ENCODE data around the gene ZNF839.
"Not testable (repeated sequence)": the region's sequence is repeated elsewhere in the genome, so short reads cannot be mapped to it uniquely, and the experiment has no call there.

The ZNF839 gene

DNA sequence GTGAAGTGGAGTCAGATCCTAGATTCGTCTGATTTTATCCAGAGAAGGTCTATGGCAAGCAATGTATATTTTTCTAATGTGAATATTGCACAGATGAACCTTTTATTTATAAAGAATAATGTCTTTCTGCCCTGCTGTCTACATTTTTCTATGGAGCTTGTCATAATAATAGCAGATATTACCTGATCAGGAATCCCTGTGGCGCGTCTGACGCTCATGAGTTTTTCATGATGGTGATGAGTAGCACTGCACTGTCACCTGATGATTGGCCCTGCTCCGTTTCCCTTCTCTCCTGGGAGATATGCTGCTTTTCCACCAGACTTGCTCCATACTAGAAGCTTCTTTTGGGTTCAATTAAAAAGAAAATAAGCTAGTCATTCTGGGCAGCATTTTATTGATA, 22.7 kb downstream of the ZNF839 start:
- no peak for DNase-seq

DNA sequence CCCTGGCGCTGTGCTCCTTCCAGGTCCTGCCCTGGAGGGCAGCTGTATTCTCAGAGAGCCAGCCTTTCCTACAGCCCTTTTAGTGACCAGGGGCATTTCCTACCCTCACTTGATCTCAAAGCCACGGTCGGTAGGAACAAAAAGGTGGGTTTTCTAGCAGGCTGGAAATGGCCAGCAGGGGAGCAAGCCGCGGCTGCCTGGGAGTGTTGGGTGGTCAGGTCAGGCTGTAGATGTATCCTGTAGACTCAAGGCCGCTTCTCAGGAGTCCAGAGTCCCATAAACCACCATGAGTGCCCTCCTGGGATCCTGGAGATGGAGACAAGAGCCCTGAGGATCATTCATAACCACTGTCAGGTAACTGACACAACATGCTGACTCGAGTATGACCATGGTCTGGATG, 24.5 kb downstream of the ZNF839 start:
- DNase-seq = no peak

DNA sequence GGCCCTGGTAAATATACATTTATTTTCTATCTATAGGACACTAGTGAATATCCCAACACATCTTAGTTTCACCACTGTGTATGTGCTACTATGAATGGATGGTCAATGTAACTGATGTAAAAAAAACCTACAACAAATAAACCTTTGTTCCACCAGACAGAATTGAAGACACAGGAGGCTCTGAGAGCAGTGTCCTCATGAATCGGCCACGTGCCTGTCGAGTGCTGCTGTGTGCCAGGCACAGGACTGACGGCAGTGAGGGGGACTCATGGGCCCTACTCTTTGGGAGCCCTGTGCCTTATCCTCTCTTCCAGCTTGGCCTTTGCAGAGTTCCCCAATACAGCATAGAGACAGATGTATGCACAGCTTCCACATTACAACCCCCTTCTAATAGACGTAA, 24.9 kb downstream of the ZNF839 start:
- no peak for DNase-seq

DNA sequence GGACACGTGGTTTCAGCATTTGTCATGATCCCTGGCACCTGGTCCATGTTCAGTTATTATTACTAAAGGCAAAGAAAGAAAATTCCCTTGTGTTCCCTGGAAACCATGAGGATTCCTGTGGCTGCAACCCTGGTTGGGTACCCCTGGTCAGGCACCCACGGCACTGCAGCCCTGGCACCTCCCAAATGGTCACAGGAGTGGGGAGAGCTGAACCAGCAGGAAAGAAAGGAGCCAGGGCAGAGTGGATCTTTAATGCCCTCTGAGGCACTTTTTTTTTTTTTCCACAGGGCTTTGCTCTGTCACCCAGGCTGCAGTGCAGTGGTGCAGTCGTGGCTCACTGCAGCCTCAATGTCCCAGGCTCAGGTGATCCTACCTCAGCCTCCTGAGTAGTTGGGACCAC, 25.7 kb downstream of the ZNF839 start:
- DNase-seq = no peak

DNA sequence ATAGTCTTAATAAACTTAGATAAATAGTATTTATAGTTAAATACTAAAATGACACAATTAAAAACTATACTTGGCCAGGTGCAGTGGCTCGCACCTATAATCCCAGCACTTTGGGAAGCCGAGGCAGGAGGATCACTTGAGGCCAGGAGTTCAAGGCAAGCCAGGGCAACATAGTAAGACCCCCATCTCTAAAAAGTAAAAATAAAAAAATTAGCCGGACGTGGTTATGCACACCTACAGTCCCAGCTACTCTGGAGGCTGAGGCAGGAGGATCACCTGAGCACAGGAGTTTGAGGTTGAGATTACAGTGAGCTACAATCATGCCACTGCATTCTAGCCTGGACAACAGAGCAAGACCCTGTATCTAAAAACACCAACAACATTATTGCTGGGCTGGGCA, 27.1 kb downstream of the ZNF839 start:
- DNase-seq = no peak

DNA sequence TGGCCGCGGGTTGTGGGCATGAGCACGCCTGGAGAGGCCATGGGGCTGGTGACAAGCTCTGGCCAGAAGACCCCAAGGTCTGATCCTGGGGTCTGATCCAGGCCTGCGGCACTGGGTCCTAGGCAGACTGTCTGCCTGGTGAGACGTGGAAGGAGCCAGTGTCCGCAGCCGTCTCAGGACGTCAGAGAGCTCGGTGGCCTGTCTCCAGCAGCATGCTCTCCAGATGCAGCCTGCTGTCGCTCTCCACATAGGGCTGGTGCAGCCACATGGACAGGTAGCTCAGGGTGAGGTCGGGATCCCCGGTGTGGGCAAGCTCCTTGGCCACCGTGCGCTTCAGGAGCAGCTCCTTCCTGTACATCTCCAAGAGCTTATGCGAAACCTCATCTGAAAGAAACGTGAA, 28.8 kb downstream of the ZNF839 start:
- DNase-seq = no peak

DNA sequence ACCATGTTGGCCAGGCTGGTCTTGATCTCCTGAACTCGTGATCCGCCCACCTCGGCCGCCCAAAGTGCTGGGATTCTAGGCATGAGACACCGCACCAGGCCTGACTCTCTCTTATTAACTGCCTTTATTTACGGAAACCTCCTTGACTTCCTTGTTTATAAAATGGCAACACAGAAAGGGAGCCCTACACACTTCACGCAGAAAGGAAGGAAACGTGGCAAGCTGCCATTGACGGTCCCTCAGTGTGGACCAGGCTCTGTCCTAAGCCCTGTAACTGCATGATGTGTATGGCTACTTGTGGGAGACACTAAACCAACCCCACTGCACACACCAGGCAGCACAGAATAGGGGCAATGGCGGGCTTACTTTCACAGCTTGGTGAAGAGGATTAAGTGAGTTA, 31.5 kb downstream of the ZNF839 start:
- DNase-seq = no peak

DNA sequence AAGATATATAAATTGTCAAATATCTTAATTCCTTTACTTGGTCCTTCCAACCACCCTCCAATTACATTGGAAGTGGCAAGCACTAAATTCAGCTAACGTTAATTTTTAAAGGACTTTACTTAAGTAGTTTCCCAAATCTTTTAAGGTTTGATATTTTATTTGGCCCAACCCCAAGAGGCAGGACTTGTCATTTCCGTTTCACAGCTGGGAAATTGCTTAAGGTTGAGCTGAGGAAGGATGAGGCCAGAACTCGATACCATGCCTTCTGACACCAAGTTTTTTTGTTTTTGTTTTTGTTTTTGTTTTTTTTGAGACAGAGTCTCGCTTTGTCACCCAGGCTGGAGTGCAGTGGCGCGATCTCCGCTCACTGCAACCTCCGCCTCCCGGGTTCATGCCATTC, 32.0 kb downstream of the ZNF839 start:
- not testable (repeated sequence) for DNase-seq

DNA sequence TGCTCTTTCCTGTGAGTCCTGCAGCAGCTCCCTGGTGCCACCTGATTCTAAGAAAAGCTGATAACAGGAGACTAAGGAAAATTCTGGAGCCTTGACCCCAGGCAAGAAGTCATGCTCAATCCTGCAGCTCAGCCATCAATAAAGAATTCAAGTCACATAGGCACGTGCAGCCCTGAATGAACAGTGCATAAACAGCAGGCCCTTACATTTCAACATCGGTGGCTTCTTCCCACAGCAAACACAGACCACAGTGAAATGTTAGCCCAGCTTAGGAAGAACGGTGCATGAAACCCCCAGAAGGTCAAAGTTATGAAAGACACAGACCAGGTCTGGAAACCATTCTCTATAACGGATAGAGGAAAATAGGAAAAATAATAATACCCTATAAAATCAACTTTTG, 32.7 kb downstream of the ZNF839 start:
- no peak for DNase-seq

DNA sequence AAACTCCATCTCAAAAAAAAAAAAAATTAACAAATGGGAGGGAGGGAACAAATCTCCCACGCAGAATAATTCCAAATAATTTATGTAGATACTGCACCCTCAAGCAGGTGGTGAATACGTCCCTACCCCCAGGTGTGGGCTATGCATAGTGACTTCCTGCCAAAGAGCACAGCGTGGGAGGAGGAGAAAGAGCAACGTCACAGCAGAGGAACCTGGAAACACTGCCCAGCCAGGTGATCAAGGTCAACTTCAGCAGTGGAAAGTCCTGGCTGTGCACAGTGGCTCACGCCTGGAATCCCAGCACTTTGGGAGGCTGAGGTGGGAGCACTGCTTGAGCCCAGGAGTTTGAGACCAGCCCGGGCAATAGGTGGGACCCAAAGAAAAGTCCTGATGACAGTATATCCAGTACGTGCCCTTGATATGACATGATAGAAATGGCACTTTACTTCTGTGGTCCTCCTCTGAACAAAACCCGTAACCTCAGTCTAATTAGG, 33.6 kb downstream of the ZNF839 start:
- no peak for DNase-seq

DNA sequence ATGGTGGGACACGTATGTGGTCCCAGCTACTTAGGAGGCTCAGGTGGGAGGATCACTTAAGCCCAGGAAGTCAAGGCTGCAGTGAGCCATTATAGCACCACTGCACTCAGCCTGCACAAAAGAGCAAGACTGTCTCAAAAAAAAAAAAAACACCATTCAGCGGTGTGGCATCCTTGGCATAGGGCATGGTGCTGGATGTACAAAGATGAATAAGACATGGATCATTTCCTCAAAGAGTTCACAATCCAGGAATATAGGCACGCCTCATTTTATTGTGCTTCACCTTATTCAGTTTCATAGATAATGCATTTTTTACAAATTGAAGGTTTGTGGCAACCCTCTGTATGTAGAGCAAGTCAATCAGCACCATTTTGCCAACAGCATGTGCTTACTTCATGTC, 36.7 kb downstream of the ZNF839 start:
- no peak for DNase-seq

DNA sequence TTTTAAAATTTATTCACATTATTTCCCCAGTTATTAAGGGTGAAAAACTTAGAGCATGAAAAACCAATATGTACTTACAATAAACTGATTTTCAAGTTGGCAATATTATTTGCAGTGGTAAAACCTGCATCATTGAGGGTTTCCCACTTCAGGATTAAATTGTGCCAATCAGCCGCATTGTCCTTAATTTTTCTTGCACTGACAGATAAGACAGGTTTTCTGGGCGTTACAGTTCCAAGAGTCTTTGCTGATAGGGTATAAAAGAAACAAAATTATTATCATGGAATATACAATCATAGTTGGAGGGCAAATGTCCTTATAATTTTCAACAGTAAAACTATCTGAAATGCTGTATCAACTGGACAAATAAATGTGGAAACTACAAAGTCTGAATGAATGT, 39.8 kb downstream of the ZNF839 start:
- DNase-seq = no peak

DNA sequence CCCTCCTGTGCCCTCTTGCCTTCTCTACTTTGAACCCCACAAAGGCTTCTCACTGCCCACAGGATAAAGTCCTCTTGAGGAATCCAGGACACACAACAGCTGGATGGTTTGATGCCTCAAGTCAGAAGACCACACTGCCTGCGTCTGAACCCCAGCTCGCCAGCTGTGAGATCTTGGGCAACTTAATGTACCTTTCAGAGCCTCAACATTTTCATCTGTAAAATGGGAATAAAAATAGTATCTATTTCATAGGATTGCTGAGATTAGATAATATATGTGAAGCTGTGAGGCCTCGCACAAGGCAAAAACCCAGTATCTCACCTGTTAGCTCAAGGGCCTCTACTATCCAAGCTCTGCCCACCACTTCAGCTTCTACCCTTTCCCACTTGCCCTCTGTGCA, 40.8 kb downstream of the ZNF839 start:
- no peak for DNase-seq

DNA sequence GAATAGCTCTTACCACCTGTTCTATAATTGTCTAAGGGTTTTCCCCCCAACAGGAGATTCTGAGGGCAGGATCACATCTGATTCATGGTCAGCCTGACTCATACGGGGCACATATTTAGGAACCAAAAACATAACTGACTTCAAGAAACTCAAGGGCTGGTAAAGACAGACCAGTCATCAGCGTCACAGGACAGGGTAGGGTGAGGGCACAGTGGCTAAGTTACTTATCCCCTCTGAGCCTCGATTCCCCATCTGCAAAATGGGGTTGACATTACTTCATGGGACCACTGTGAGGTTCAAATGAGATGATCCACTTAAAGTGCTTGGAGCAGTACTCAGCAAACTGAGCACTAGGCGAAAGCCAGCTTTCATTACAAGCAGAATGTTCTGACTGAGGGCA, 42.5 kb downstream of the ZNF839 start:
- no peak for DNase-seq

DNA sequence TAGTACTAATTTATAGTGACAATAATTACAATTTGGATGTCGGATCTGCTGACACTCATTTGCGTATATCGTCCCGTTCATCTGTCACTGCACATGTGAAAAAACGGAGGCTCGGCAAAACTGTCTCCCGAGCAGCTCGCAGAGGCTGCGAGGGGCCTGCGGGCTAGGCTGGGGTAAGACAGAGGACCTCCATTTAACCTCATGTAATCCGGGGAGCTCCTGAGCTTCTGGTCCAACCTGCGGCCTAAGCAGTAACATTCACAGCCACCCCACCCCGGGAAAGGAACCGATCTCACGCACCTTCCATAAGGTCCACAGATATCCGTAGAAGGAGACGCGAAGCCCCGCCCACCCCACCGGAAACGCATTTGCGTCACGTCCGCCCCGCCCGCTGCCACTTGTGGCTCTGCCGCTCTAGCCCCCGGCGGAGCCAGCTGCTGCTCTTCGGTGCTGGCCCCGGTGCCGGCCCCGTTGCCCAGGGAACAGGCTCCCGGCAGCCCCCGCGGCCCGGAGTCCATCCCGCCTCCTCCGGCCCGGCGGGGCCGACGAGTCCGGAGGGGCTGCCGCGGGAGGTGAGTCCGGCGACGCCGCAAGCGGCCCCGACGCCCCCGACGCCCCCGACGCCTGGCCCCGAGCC, 43.1 kb downstream of the ZNF839 start, which contains the start of the genes CINP and TECPR2:
Gene CINP, minus strand, starts transcription at position 346 of the 637 bp plus-strand sequence. Its CDS starts 39 bp downstream, at position 307.
Gene TECPR2, plus strand, starts transcription at position 397 of the 637 bp plus-strand sequence. CDS start 13,781 bp downstream, outside the sequence.
- peak; percentile 95 for DNase-seq

DNA sequence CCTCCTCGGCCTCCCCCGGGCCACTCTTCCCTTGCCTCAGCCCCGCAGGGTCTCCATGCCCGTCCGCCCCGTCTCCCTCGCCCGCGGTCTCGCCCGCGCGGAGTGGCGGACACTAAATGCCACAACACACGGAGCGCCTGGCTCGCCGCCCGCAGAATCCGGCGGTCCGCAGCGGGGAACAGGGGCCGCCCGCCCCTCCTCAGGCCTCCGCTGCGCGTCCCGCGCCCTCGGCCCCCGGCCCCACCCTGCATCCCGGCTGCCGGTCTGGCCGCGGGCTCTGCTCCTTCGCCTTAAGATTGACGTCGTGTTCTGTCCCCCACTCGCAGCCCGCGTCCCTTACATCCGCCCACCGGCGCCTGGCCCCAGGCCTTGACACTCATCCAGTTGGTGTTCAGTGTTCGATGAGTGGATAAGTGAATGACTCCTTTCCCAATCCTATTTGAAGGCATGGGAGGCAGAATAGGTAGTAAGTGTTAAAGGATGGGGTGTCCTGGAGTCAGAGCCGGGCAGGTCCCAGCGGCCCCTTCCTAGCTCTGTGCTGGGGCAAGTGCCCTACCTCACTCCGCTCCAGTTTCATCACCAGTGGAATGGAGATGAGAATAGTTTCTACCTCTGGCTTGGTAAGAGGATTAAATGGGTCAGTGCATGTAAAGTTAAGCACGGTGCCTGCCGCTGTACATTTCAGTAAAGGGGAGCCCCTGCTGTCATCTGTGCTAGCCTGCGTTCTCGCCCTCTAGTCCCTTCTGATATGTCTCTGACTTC, 43.8 kb downstream of the ZNF839 start:
- peak; percentile 50 for DNase-seq

DNA sequence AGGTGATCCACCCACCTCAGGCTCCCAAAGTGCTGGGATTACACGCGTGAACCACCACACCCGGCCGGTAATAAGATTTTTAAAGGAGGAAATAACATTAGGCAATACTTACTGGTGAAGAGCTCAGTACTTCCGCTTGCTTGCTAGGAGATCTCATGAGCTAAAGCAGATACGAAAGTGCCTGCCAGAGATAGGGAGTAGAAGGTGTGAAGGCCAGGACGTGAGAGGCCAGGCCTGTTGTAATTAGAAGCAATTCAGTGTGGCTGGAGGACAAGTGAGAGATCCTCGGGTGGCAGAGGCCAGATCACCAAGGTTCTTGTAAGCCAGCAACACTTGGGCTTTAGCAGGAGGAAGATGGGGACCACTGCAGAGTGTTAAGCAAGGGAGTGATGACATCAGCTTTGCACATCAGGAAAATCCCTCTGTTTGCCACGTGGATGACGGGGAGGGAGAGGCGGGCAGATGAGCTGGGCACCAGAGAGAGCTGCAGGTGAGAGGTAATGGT, 50.8 kb downstream of the ZNF839 start:
- no peak for DNase-seq

DNA sequence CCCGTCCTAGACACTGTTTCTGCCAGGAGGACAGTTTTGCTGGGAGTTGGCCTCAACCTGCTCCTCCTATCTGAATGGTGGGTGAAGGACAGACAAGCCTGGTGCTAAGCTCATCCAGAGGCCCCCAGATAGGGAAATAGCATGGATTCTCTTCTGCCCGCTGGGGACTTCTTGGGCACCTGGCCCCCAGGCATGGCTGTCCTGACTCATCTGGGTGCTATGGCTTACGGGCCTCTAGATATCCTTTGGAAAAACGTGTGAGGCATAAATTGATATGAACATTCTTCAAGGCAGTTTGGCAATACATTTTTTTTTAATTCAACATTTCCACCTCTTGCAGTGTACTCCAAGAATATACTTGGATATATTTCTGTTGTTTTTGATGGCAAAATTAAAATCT, 51.8 kb downstream of the ZNF839 start:
- no peak for DNase-seq

DNA sequence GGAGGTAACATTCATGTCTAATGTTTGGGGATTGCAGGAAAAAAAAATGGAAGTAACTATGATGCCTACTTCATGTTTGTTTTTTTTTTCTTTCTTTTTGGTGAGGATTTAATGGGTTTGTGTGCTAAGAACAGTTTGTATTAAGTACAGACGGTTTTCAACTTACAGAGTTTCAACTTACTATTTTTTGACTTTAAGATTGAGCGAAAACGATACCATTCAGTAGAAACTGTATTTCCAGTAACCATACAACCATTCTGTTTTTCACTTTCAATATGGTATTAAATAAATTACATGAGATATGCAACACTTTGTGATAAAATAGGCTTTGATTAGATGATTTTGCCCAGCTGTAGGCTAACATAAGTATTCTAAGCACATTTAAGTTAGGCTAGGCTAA, 53.6 kb downstream of the ZNF839 start:
- no peak for DNase-seq

DNA sequence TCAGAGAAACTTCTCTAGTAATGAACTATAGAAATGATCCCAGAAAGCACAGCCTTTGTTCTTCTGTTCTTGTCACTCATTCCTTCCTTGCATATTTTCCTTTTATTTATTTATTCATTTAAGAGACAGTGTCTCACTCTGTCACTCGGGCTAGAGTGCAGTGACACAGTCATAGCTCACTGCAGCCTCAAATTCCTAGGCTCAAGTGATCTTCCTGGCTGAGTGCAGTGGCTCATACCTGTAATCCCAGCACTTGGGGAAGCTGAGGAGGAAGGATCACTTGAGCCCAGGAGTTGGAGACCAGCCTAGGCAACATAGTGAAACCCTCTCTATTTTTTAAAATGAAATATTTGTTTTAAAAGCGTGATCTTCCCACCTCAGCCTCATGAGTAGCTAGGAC, 54.7 kb downstream of the ZNF839 start:
- DNase-seq = no peak

DNA sequence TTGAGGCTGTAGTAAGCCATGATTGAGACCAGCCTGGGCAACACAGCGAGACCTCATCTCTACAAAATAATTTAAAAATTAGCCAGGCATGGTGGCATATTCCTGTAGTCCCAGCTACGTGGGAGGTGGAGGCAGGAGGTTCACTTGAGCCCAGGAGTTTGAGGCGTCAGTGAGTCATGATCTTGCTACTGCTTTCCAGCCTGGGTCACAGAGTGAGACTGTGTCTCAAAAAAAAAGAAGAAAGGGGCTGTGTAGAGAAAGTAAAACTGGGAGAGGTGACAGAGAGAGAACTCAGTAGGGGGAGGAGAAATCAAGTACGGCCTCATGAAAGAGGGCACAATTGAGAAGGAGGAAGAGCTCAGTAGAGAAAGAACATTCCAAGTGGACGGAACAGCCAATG, 55.6 kb downstream of the ZNF839 start:
- DNase-seq = no peak

DNA sequence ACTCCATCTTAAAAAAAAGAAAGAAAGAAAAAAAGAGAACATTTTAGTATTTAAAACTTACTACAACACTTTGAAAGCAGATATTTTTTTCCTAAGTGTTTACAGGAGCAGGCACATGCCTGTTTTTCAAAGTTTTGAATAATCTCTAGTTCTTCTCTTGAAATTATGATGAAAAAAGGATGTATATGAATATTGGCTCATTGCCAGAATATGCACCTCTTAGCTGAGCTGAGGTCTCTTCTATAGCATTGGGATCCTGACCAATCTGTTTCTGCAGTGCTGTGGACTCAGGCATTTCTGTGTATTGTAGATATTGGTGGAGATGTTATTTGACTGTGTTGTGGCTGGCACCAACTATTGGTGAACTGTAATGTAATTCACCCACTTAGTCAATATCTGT, 58.1 kb downstream of the ZNF839 start:
- no peak for DNase-seq

DNA sequence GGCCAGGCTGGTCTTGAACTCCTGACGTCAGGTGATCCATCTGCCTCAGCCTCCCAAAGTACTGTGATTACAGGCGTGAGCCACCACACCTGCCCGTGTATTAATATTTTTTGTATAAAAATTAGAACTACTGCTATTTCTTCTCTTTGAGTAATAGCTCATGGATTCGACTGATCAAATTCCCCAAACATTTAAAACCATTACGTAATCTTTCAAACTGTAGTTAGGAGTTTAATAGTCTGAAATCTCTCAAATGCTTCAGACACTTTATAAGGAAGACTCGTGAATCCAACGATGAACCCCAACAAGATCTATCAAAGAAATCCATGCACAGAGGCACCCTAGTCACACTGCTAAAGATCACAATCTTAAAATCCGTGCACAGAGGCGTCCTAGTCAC, 59.3 kb downstream of the ZNF839 start:
- no peak for DNase-seq

DNA sequence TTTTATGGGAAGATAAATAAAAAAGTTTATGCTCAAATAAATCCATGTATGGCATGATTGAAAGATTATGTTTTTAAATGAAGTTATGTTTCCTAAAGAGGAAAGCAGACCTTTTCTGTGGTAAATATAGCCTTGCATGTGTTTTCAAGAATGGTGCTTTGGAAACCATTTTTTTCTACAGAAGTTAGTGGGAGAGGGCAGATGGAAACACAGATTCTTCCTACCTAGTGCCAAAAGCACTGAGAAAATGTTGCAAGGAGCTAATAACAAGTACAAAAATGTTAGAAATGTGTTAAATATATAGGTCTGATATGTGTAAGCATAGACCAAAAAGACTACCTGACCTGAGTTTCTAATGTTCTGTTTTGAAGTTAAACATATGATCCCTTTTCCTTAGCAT, 67.5 kb downstream of the ZNF839 start:
- DNase-seq = no peak

All from NCI-H1105 (cell line).